ENCODE data around the gene ENDOV.
A peak's percentile ranks its signal among the peaks of the same experiment; 100 is the strongest.

ENDOV gene

GRCh38 chr17:80416940-80417293 lies 1.9 kb downstream of the ENDOV start:
- no peak for DNase-seq

DNA sequence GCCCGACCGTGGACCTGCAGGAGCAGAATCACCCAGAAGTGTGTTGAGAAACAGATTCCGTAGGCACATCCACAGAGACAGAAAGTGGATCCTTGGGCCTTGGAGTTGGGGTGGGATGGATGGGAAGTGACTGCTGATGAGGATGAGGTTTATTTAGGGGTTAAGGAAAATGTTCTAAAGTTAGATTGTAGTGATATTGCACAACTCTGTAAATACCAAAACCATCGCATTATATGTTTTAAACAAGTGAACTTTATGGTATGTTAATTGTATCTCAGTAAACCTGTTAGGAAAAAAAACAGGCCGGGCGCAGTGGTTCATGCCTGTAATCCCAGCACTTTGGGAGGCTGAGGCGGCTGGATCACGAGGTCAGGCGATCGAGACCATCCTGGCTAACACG lies 3.6 kb downstream of the ENDOV start:
- DNase-seq = no peak

- DNase-seq = no peak
Measured at GRCh38 chr17:80419255-80419654, 4.3 kb downstream of the ENDOV start.

DNA sequence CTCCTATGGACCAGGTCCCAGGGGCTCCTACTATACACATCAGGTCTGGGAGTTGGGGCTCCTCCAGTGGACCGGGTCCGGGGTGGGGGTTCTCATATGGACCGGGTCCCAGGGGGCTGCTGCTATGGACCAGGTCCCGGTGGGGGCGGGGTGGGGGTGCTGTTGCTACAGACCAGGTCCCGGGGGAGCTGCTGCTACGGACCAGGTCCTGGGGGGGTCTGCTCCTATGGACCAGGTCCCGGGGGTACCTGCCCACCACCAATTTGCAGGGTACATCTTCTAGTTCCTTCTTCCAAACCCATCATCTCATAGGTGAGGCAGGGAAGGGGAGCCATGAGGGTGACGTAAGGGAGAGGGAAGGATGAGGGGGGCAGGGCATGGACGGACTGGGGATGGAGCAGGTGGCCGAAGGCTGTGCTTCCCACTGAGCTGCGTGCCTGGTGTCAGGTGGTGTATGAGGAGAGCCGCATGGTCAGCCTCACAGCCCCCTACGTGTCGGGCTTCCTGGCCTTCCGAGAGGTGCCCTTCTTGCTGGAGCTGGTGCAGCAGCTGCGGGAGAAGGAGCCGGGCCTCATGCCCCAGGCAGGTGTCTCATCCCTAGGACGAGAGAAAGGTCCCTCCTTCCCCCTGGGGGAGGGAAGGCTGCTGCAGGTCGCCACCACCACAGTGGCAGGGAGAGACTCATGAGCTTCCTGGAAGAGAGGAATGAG lies 6.6 kb downstream of the ENDOV start:
- DNase-seq = peak in 1 of 2 experiments; percentile 28

GRCh38 chr17:80422276-80422675 lies 7.3 kb downstream of the ENDOV start:
- no peak for DNase-seq

DNA sequence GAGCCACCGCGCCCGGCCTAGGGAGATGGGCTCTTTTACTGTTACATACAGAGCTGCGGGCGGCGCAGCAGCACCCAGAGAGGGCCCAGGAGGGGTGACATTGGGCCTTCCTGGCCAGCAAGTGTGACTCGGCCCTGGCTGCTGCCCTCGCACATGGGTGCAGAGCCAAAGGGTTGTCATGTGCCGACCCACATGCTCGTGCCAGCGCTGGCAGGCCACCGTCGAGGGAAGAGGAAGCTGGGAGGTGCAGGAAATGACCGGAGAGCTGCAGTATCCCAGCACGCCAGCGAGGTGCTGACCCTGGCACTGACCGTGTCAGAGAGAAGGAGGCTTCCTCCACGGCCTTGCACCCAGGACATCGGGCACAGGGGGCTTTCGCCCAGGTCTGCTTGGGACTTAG lies 8.0 kb downstream of the ENDOV start:
- DNase-seq = no peak

DNA sequence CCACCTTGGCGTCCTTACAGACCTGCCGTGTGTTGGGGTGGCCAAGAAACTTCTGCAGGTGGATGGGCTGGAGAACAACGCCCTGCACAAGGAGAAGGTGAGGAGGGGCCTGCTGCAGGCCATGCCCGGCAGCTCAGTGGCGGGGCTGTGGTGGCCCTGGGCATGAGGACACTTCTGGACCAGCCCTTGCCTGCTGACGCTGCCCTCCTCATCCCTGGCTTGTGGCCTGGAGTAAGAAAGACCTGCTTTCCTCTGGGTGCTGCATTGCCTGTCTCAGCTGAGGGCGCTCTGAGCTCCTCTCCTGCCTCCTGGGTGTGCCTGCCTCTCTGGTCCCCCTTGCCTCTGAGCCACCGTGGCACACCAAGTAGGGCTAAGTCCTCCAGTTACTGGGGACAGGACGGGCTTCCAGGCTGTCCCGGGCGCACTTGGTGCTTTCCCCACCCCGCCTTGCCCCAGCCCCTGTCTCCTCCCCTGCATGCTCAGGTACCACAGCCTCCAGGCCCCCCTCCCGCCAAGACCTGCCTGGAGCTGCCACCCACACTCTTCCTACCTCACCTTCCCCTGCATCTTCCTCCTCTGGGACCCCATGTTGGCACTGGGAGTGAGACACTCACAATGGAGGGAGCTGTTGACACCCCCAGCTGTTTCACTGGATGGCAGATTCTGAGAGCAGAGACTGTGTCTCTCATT lies 8.7 kb downstream of the ENDOV start:
- no peak for DNase-seq

DNA sequence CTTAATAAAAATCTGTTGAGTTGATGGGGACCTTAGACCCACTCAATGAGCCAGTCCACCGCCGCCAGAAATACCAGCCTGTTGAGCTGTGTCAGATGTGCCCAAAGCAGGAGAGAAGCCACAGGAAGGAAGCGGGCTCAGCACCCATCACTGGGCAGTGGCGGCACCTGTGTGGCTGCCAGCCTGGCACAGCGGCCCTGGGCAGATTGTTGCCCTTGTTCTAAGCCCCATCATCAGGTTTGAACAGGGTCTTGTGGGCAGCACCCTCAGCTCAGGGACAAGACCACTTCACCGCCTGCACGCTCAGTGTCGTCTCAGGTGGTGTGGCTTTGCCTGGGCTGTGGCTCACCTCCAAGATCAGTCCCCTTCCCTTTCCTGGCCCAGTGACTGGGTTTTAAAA lies 9.3 kb downstream of the ENDOV start:
- no peak for DNase-seq

- peak in 1 of 2 experiments; percentile 35 for DNase-seq
Measured at GRCh38 chr17:80424878-80425765, 10.2 kb downstream of the ENDOV start.

GRCh38 chr17:80425835-80426426 lies 11.0 kb downstream of the ENDOV start:
- no peak for DNase-seq

DNA sequence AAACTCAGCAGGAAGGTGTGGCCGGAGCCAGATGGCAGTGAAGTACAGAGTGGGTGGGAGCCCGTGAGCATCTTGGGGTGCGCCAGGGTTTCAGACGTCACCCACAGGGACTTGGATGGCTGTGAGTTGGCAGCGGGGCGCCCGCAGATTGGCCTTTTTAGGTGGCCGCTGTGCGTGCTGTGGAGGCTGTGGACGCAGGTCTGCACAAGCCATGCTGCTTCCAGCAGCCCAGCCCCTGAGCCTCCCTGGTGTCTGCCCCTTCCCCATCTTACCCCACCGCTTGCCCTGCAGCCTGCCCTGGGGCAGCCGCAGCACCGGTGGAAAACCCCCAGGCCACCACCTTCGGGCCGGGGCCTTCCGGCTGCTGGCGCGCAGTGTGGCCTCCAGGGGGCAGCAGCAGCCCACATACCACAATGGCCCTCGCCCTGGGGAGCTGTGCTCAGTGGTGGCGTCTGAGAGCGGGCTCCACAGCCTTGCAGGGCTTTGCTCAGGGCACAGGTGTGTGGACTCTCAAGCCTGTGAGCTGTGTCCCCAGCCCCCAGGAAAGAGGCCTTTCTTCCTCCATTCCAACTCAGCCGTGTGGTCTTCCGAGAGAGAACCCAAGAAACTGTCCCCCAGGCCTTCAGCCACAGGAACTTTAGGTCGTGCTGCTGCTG lies 11.8 kb downstream of the ENDOV start:
- peak in 1 of 2 experiments; percentile 88 for DNase-seq

GRCh38 chr17:80427366-80428282 lies 12.7 kb downstream of the ENDOV start:
- DNase-seq = no peak

- no peak for DNase-seq
Measured at GRCh38 chr17:80428363-80428762, 13.4 kb downstream of the ENDOV start.

GRCh38 chr17:80428796-80429195 lies 13.8 kb downstream of the ENDOV start:
- DNase-seq = no peak

- no peak for DNase-seq
Measured at GRCh38 chr17:80429356-80430275, 14.6 kb downstream of the ENDOV start.

DNA sequence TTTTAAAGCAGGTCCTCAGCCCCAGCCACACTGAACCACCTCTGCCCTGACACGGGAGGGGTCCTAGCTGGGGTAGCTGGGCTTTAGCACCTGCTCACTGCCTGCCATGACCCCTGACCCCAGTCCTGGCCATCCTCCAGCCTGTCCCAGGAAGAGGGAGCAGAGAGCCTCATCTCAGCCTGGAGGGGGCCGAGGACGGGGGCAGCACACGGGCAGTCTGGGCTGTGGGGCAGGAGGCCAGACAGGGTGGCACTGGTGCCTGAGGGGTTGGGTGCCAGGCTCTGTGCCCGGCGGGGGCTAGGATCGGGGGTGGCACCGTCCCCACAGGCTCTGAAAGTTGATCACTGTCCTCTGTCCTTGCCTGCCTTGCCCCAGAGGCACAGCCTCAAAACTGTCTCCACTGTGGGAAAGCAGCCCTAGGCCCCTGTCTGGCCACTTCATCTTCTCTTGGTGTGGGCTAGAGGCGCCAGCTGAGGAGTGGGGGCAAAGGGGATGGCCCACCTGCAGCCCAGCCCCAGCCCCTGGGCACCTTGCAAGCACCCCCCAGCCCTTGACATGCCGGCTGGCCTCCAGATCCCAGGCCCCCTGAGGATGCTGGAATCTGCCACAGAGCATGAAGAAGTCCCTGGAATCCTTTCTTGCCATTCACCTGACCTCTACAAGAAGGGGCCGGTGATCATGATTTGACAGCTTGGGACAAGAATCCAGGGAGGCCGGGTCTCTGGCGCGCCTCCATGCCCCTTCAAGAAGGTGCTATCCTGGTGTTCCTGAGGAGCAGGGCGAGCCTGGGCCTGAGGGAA lies 15.7 kb downstream of the ENDOV start:
- DNase-seq = no peak

DNA sequence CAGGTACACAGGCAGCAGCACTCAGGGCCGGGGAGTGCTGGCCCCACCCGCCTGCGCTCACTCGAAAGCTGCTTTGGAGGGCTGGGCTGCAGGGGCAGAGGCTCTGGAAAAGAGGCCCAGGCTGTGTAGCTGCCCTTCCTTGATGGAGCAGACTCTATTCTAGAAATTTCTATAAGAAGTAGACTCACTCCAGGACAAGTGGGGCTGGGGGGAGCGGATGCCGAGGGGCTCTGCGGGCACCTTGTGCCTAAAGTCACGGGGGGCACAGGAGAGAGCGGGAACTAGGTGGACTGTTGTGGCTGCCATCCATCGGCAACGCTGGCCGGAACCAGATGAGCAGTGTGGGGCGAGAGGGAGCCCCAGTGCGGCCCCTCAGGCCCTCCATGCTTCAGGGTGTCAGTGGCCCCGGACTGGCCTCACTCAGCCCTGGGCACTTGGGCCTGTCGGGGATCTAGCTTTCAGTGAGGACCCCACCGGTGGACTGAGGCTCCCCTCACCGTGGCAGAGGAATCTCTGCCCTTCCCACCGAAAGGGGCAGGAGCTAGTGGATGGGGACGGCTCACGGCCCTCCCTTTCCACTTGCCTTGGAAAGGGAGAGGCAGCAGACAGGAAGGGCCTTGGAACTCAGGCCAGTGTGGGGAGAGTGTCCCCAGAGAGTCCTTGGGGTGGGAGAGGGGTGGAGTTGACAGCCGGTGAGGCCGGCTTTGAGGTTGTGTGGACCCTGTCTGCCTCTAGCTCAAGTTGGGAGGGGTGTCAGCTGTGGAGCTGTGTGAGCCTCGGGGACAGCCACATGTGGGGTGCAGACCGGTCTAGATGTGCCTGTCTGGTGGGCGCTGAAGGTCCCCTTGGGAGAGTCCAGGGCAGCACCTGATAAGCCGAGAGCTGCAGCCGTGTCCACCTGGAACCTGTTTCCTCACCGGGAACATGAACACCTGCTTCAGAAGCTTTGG lies 16.6 kb downstream of the ENDOV start:
- DNase-seq = no peak

DNA sequence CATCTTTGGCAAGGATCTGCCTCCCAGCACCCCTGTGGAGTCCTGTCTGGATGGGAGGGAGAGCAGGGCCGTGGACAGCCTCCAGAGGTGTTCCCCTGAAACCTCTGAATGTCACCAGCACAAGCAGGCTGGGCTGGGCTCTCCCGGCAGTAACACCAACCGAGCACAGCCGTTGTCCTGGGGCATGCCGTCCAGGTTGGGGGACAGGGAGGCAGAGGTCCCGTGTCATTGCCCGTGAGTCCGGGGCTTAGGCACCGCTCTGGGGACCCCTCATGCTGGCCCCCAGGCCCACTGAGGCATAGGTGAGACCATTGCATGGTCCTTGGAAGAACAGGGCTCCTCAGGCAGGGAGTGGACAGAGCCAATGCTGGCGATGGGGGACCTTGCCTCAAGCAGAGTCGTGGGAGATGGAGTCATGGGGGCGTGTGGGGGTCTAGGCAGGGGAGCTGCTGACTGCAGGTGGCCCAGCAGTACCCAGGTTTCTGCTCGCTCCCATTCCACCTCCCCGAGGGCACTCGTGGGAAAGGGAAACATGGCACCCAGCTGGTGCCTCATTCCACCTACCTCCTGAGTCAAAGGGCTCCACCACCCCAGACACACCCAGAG lies 17.5 kb downstream of the ENDOV start:
- DNase-seq = no peak

All from NCI-H526 (cell line).